ENCODE measurements around the gene FANCE. TPM values are rescaled to one million over a fixed set of nuclear protein-coding genes. Genes with fewer than 3 reads are reported as not detected.

The FANCE gene
- polyA plus RNA-seq, 1 experiment = 11.7 TPM

GRCh38 chr6:35478259-35478658 lies 26.1 kb downstream of the FANCE start:
- ChIA-PET CTCF (interaction anchor here (1.2 to 1.7 kb wide), 2 partner anchors 9 to 18 kb away, joined by 3 to 5 read pairs; partner anchors contain the start of gene RPL10A), POLR2A (no interaction called here)
- Histone ChIP-seq H3K4me3 (ENCODE audit: low read depth, low read length) (no peak overlapping the region), H3K27me3 (ENCODE audit: control insufficient read depth, insufficient read depth, low read length) (no peaks in the 10 kb centered on the region), H3K36me3 (ENCODE audit: control insufficient read depth, insufficient read depth, low read length) (peaks cover 39% of the 10 kb centered on the region)
- DNase-seq (ENCODE audit: low read depth) = no peak
- no peak for TF ChIP-seq CTCF (IDR thresholded peaks at IDR 0.05; ENCODE audit: insufficient read depth, low read depth, low read length)

- Histone ChIP-seq H3K36me3 (ENCODE audit: control insufficient read depth, insufficient read depth, low read length) (peaks cover 36% of the 10 kb centered on the region), H3K4me3 (ENCODE audit: low read depth, low read length) (no peak overlapping the region), H3K27me3 (ENCODE audit: control insufficient read depth, insufficient read depth, low read length) (no peaks in the 10 kb centered on the region)
- TF ChIP-seq CTCF (IDR thresholded peaks at IDR 0.05; ENCODE audit: insufficient read depth, low read depth, low read length) = no peak
- ChIA-PET CTCF (interaction anchor here (0.7 kb wide), 1 partner anchor 42 kb away, joined by 3 read pairs; no protein-coding TSS in a partner anchor), POLR2A (no interaction called here)
- DNase-seq (ENCODE audit: low read depth) = no peak
Observed at GRCh38 chr6:35480176-35480575, 28.0 kb downstream of the FANCE start.

- POLR2A ChIA-PET = no interaction called here
Observed at GRCh38 chr6:35481226-35481625, 29.1 kb downstream of the FANCE start.

GRCh38 chr6:35483062-35483461 lies 30.9 kb downstream of the FANCE start:
- no peaks in the 10 kb centered on the region for H3K27me3 ChIP-seq (ENCODE audit: control insufficient read depth, insufficient read depth, low read length)
- POLR2A ChIA-PET = no interaction called here
- H3K4me3 ChIP-seq (ENCODE audit: low read depth, low read length) = no peak overlapping the region
- no peak for TF ChIP-seq CTCF (IDR thresholded peaks at IDR 0.05; ENCODE audit: insufficient read depth, low read depth, low read length)
- CTCF ChIA-PET = interaction anchor here (1.5 kb wide), 1 partner anchor 11 kb away, joined by 3 read pairs; no protein-coding TSS in a partner anchor
- DNase-seq (ENCODE audit: low read depth) = no peak
- H3K36me3 ChIP-seq (ENCODE audit: control insufficient read depth, insufficient read depth, low read length) = peaks cover 27% of the 10 kb centered on the region

More at GRCh38 chr6:35481226-35481625, 29.1 kb downstream of the FANCE start:
- no peak for TF ChIP-seq CTCF (IDR thresholded peaks at IDR 0.05; ENCODE audit: insufficient read depth, low read depth, low read length)
- no peak for DNase-seq (ENCODE audit: low read depth)
- no peak overlapping the region for H3K4me3 ChIP-seq (ENCODE audit: low read depth, low read length)
- peaks cover 30% of the 10 kb centered on the region for H3K36me3 ChIP-seq (ENCODE audit: control insufficient read depth, insufficient read depth, low read length)
- H3K27me3 ChIP-seq (ENCODE audit: control insufficient read depth, insufficient read depth, low read length) = no peaks in the 10 kb centered on the region
- CTCF ChIA-PET = no interaction called here

- no peak for TF ChIP-seq CTCF (IDR thresholded peaks at IDR 0.05; ENCODE audit: insufficient read depth, low read depth, low read length)
- Histone ChIP-seq H3K36me3 (ENCODE audit: control insufficient read depth, insufficient read depth, low read length) (peaks cover 23% of the 10 kb centered on the region), H3K4me3 (ENCODE audit: low read depth, low read length) (no peak overlapping the region), H3K27me3 (ENCODE audit: control insufficient read depth, insufficient read depth, low read length) (no peaks in the 10 kb centered on the region)
- CTCF ChIA-PET = interaction anchor here (1.5 kb wide), 1 partner anchor 12 kb away, joined by 3 read pairs; no protein-coding TSS in a partner anchor
- no peak for DNase-seq (ENCODE audit: low read depth)
- POLR2A ChIA-PET = no interaction called here
Observed at GRCh38 chr6:35483490-35483889, 31.4 kb downstream of the FANCE start.

Measured in BJ (cell line).